PC-3 (cell line): Measurements from ENCODE around the gene BCAN. TPM values are rescaled to one million over a fixed set of nuclear protein-coding genes. Genes with fewer than 3 reads are reported as not detected.

ENCODE experiments used
- ATAC-seq: fragments of 200-7000 bp; cut with Tn5 transposase; 2 replicates; pipeline ENCODE4 v1.9.1; 2020; ENCODE audit warnings: mild to moderate bottlenecking, moderate library complexity
- BruUV-seq: library from RNA; stranded (reverse); fragments of 400-500 nt; replicated peaks from 2 replicates; lab custom pipeline; 2021; lab: Mats Ljungman, UMichigan
- CTCF ChIA-PET: fragments of 300-600 bp; sonication (Branson Sonifier 250); formaldehyde crosslinking; loops from one replicate; lab custom pipeline; 2022; ENCODE audit warnings: antibody characterized with exemption; lab: Charles Lee
- POLR2A ChIA-PET: fragments of 300-600 bp; sonication (Branson Sonifier 250); formaldehyde crosslinking; loops from one replicate; lab custom pipeline; 2022; ENCODE audit warnings: antibody characterized with exemption; ENCODE audit not compliant: unreplicated experiment; lab: Charles Lee
- DNase-seq: peaks from one replicate; pipeline ENCODE4 v3.0.0-alpha.2; 2015
- H2AFZ ChIP-seq: fragments of 300-600 bp; sonication (generic); 2 replicates; pipeline ENCODE4 v1.6.0; 2016; ENCODE audit warnings: antibody characterized with exemption, low read length
- H3F3A ChIP-seq: fragments of 300-600 bp; sonication (generic); one replicate; pipeline ENCODE4 v1.6.0; 2017; ENCODE audit warnings: antibody characterized with exemption, low read length, control low read depth, mild to moderate bottlenecking; ENCODE audit not compliant: unreplicated experiment
- H3K27ac ChIP-seq: fragments of 300-600 bp; sonication (generic); 2 replicates; pipeline ENCODE4 v1.5.1; 2016; ENCODE audit warnings: mild to moderate bottlenecking, low read length
- H3K27me3 ChIP-seq: fragments of 300-600 bp; sonication (generic); 2 replicates; pipeline ENCODE4 v1.6.1; 2016; ENCODE audit warnings: low read length, mixed read lengths
- H3K36me3 ChIP-seq: fragments of 300-600 bp; sonication (generic); 2 replicates; pipeline ENCODE4 v1.6.1; 2016; ENCODE audit warnings: low read depth, mixed run types, low read length, mixed read lengths
- H3K4me1 ChIP-seq: fragments of 300-600 bp; sonication (generic); 2 replicates; pipeline ENCODE4 v1.5.1; 2016; ENCODE audit warnings: low read length; ENCODE audit not compliant: insufficient read depth
- H3K4me2 ChIP-seq: fragments of 300-600 bp; sonication (generic); 2 replicates; pipeline ENCODE4 v1.6.0; 2016; ENCODE audit warnings: low read length
- H3K4me3 ChIP-seq: fragments of 300-600 bp; sonication (generic); 2 replicates; pipeline ENCODE4 v1.5.1; 2016; ENCODE audit warnings: mild to moderate bottlenecking, low read length, mixed read lengths
- H3K79me2 ChIP-seq: fragments of 300-600 bp; sonication (generic); 2 replicates; pipeline ENCODE4 v1.6.1; 2017; ENCODE audit warnings: low read length, mixed read lengths
- H3K9ac ChIP-seq: fragments of 300-600 bp; sonication (generic); 2 replicates; pipeline ENCODE4 v1.6.0; 2016; ENCODE audit warnings: mild to moderate bottlenecking, low read length
- H3K9me2 ChIP-seq: fragments of 300-600 bp; sonication (generic); replicated peaks from 2 replicates; pipeline ENCODE4 v1.6.1; 2016; ENCODE audit warnings: mixed run types, low read length, mixed read lengths
- H3K9me3 ChIP-seq: fragments of 300-600 bp; sonication (generic); 2 replicates; pipeline ENCODE4 v1.6.1; 2016; ENCODE audit warnings: low read length, mixed read lengths
- H4K20me1 ChIP-seq: fragments of 300-600 bp; sonication (generic); 2 replicates; pipeline ENCODE4 v1.6.1; 2016; ENCODE audit warnings: low read length, mixed read lengths
- CTCF ChIP-seq: fragments of 300-600 bp; sonication (generic); conservative IDR thresholded peaks from 2 replicates; pipeline ENCODE4 v1.5.1; 2017; ENCODE audit warnings: antibody characterized with exemption, low read depth, mild to moderate bottlenecking, low read length
- EZH2 ChIP-seq: fragments of 300-600 bp; sonication (generic); IDR thresholded peaks from one replicate; pipeline ENCODE4 v1.6.1; 2017; ENCODE audit warnings: antibody characterized with exemption, mild to moderate bottlenecking, low read length; ENCODE audit not compliant: unreplicated experiment
- EZH2phosphoT487 ChIP-seq: fragments of 300-600 bp; sonication (generic); IDR thresholded peaks from 2 replicates; pipeline ENCODE4 v1.6.1; 2018; ENCODE audit warnings: mild to moderate bottlenecking, antibody characterized with exemption, low read length, borderline replicate concordance
- intact Hi-C: fragments of 100-400 bp; cut with micrococcal nuclease; formaldehyde crosslinking; loops from 2 replicates; pipeline ENCODE4 v1.9.0; 2023
- total RNA-seq: library from RNA; depleted of rRNA; stranded (reverse); fragments of >200 nt; gene quantifications from 2 replicates; pipeline ENCODE4 v1.2.3, GENCODE V29; 2014

Gene BCAN
- total RNA-seq, 1 experiment from 2014 or later = not detected

- Histone ChIP-seq H4K20me1 (no peaks in the 10 kb centered on the region), H3K36me3 (no peaks in the 10 kb centered on the region), H3K9me2 (no peaks in the 10 kb centered on the region), H3K4me2 (no peak overlapping the region), H2AFZ (no peak overlapping the region), H3K9me3 (no peaks in the 10 kb centered on the region), H3F3A (peaks cover 4% of the 10 kb centered on the region), H3K4me3 (no peak overlapping the region), H3K9ac (no peak overlapping the region), H3K4me1 (peaks cover 27% of the 10 kb centered on the region), H3K27ac (no peak overlapping the region), H3K79me2 (peaks cover 13% of the 10 kb centered on the region), H3K27me3 (0 out of 2 replicates have a peak, but pooled peaks cover 3% of the 10 kb centered on the region)
- intact Hi-C loops = no loop called here
- ChIA-PET CTCF (interaction anchor here (0.7 to 1.8 kb wide), 3 partner anchors 29 to 50 kb away, joined by 3 to 6 read pairs (median 3); partner anchors contain the start of gene CRABP2), POLR2A (no interaction called here)
- BruUV-seq = no TSS peak
- no peak for DNase-seq
- ATAC-seq = no peak
- TF ChIP-seq CTCF (no peak), EZH2phosphoT487 (no peak), EZH2 (no peak)
Measured at GRCh38 chr1:156655904-156656516, 14.1 kb downstream of the BCAN start.

- no peak overlapping the region for H3K9ac ChIP-seq
- DNase-seq (peak; percentile 87), ATAC-seq (peak; percentile 21)
- no TSS peak for BruUV-seq
- H3K4me1 ChIP-seq = peaks cover 38% of the 10 kb centered on the region
- no peaks in the 10 kb centered on the region for H3K9me2 ChIP-seq
- H3F3A ChIP-seq = peaks cover 5% of the 10 kb centered on the region
- H2AFZ ChIP-seq = no peak overlapping the region
- H3K36me3 ChIP-seq = no peaks in the 10 kb centered on the region
- peak overlapping the region; percentile 64 for H3K4me2 ChIP-seq
- intact Hi-C loops = loop anchor here (1.0 kb wide), 1 partner anchor 30 kb away; no protein-coding TSS in a partner anchor
- TF ChIP-seq EZH2 (no peak), EZH2phosphoT487 (peak; percentile 43; the same call in 1 of the 2 replicates), CTCF (peak; percentile 98)
- 0 out of 2 replicates have a peak, but pooled peaks cover 3% of the 10 kb centered on the region for H3K27me3 ChIP-seq
- H3K79me2 ChIP-seq = peaks cover 15% of the 10 kb centered on the region
- no peak overlapping the region for H3K27ac ChIP-seq
- no peaks in the 10 kb centered on the region for H4K20me1 ChIP-seq
- peak overlapping the region; percentile 29; the same call in 1 of the 2 replicates for H3K4me3 ChIP-seq
- CTCF ChIA-PET = interaction anchor here (1.8 kb wide), 1 partner anchor 30 kb away, joined by 6 read pairs; no protein-coding TSS in a partner anchor
- H3K9me3 ChIP-seq = no peaks in the 10 kb centered on the region
- POLR2A ChIA-PET = no interaction called here
Measured at GRCh38 chr1:156656806-156657740, 15.2 kb downstream of the BCAN start.
